HG02981 (cell line): ENCODE data around the gene TMTC1.
"Not testable (repeated sequence)": the region's sequence is repeated elsewhere in the genome, so short reads cannot be mapped to it uniquely, and the experiment has no call there.

Experiments
- ATAC-seq: cut with Tn5 transposase; IDR thresholded peaks from one replicate; pipeline ENCODE4 v1.9.1; 2021; ENCODE audit warnings: mild to moderate bottlenecking, moderate library complexity; ENCODE audit not compliant: unreplicated experiment

TMTC1 gene

DNA sequence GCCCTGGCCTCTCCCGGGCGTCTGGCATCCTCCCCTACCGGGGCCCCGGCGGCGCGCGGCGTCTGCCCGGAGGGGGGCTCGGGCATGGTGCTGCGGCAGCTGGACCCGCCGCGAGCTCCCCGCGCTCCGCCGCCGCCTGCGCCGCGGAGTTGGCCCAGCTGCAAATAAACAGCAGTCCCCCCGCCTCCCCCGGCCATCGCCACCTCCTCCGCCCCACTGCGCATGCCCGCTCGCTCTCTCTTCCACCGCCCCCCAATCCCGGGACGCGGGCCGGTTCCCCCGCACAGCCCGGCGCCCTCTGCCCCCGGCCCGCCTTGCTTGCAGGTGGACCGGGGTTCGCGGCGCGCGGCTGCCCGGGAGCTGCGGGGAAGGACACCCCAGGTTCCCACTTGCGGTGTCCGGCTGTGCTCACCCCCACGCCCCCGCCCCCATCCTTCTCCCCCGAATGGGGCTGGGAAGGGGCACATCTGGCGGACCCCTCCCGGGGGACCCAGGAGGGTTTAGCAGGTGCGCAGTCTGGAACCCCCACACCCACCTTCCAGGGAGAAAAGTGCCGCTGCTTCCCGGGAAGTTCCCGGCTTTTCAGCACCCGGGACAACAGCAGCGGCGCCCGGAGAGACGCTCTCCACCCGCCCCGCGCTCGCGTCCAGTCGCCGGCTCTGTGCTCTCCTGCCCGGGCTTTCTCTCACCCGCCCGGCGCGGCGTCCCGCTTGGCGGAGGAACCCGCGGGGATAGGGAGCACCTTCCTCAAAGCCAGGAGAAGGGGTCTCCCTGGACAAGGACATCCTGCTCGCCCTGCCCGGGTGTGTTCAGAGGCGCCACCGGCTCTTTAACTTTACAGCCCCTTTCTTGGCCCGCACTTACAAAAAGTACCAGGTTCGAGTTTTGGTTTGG is at the start of gene TMTC1:
TSS of gene TMTC1 (minus strand) at position 170 of the 894 bp plus-strand sequence. CDS start 191 bp downstream, outside the sequence.
- ATAC-seq, result no peak

- ATAC-seq, result no peak
Measured at GRCh38 chr12:29831173-29831572, 47.4 kb upstream of the TMTC1 start.

GRCh38 chr12:29830391-29830790 is 46.6 kb upstream of the TMTC1 start:
- ATAC-seq, result no peak

DNA sequence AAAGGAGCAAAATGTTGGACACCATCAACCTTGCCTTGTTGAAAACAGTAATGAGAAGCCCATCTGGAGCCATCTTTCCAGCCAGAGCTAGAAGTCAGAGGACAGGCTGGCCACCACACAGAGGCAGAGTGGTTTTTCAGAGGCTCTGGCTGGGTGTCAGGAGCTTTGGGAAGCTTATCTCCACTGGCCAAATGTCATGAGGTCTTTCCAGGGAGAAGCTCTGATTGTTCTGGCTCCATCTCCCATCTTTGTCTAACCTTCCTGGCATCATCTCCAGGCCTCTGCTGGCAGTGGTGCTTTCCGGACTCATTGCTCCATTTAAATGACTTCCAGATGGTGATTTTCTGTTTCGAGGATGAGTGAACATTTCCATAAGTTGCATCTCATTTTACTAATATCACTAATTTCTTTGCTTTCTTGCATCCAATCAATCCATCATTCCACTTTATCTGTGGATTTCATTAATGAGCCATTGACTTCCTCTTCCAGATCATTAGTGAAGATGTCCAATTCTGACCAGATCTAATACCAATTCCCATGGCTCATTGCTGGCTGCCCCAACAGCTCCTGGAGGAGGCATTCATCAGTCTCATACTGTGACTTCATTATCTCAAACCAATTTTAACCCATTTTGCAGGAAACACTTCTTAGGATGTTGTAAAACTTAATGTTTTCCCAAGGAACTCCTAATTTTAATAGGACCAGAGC is 35.3 kb upstream of the TMTC1 start:
- ATAC-seq, result no peak

- ATAC-seq, result no peak
Measured at GRCh38 chr12:29816874-29817725, 33.4 kb upstream of the TMTC1 start.

DNA sequence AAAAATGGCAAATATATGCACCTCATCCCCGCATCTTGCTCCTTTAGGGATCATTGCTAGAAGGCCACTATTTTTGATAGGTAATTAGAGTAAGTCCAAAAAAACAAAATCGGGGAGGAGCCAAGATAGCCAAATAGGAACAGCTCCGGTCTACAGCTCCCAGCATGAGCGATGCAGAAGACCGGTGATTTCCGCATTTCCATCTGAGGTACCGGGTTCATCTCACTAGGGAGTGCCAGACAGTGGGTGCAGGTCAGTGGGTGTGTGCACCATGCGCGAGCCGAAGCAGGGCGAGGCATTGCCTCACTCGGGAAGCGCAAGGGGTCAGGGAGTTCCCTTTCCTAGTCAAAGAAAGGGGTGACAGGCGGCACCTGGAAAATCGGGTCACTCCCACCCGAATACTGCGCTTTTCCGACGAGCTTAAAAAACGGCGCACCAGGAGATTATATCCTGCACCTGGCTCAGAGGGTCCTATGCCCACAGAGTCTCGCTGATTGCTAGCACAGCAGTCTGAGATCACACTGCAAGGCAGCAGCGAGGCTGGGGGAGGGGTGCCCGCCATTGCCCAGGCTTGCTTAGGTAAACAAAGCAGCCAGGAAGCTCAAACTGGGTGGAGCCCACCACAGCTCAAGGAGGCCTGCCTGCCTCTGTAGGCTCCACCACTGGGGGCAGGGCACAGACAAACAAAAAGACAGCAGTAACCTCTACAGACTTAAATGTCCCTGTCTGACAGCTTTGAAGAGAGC is 26.0 kb upstream of the TMTC1 start:
- not testable (repeated sequence) for ATAC-seq

- ATAC-seq, result no peak
Measured at GRCh38 chr12:29807129-29807528, 23.4 kb upstream of the TMTC1 start.

DNA sequence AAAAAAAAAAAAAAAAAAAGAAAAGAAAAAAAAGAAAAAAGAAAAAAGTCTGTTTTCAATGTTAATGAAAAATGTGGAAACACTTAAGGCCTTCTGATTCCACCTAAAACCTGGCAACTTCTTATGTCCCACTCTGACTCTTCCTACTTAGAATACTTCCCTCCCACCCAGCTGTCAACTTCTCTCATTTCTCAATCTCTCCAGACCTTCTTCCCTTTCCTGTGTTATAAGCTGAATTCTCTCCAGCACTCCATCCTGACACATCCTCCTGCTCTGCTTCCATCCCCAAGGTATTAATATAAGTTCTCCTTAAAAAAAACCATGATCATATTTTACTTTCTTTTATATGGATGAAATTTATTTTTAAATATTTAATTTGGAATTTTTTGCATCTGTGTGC is 20.3 kb upstream of the TMTC1 start:
- ATAC-seq, result no peak

- no peak for ATAC-seq
Measured at GRCh38 chr12:29799591-29799990, 15.8 kb upstream of the TMTC1 start.

- no peak for ATAC-seq
Measured at GRCh38 chr12:29797565-29798355, 14.0 kb upstream of the TMTC1 start.

- no peak for ATAC-seq
Measured at GRCh38 chr12:29796823-29797263, 13.1 kb upstream of the TMTC1 start.

DNA sequence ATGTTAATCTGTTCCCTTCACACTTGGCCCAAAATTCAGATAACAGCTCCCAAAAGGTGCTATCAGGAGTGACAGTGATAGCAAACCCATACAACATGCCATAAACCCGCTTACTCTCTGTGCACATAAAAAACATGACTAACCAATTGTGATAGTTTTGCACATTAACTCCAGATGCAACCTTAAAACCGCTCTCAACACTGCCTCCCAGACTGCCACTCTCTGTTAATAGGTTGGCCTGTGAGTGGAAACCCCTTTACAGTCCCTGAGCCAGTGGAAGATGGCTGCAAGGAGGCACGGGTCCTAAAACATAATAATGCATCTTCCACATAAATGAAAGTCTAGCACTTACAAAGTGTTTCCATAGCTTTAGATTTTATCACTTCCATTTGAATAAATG is 12.0 kb upstream of the TMTC1 start:
- no peak for ATAC-seq

- ATAC-seq, result no peak
Measured at GRCh38 chr12:29794862-29795261, 11.1 kb upstream of the TMTC1 start.

GRCh38 chr12:29792853-29793252 is 9.1 kb upstream of the TMTC1 start:
- ATAC-seq, result no peak

- no peak for ATAC-seq
Measured at GRCh38 chr12:29792132-29792531, 8.4 kb upstream of the TMTC1 start.

DNA sequence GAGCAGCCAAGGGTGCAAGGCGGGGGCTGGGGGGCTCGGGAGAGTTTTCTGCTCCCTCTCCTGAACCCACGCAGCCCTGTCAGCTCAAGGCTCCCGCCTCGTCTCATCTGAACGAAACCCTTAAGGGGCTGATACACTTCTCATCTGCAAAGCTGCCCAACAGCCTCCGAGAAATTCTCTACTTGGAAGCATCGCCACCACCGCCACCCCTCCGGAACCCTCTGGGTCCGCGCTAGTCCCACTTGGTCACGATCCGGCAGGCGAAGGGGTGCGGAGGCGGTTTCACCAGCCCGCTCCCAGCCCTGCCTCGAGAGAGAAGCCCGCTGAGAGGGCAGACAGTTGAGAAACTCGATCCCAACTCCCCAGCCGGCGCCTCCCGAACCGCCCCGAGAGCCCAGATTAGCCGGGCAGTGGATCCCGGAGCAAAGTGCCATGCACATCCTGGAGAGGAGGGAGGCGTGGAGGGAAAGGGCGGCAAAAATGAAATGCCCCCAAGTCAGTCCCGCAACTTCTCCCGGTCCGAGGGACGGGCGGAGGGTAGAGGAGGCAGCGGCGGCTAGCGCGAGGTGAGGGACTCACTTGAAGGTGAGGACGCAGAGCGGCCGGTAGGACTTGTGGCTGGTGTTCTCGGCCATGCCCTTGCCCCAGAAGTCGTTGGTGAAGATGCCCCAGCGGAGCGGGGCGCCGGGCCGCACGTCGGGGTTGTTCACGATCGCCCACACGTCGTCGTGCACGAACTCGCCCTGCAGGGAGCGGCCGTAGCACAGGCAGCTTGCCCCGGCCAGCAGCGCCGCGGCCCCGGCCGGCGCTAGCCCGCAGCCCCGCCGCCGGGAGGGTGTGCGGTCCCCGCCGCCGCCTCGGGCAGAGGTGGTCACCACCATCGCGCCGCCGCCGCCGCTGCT is 620 bp downstream of the TMTC1 start:
- peak; percentile 9 for ATAC-seq

- peak; percentile 70 for ATAC-seq
Measured at GRCh38 chr12:29782285-29782870, 1.4 kb downstream of the TMTC1 start.

- peak; percentile 24 for ATAC-seq
Measured at GRCh38 chr12:29781705-29782266, 2.0 kb downstream of the TMTC1 start.
